GM23338 (cell line): ENCODE results near the gene C19orf25. TPM values are rescaled to one million over a fixed set of nuclear protein-coding genes. Genes with fewer than 3 reads are reported as not detected.
A peak's percentile ranks its signal among the peaks of the same experiment; 100 is the strongest.

Source experiments
- ATAC-seq: fragments of 200-7000 bp; cut with Tn5 transposase; 3 replicates; pipeline ENCODE4 v1.9.1; 2020
- DNase-seq: peaks from one replicate; pipeline ENCODE4 v3.0.0-alpha.2; 2015; ENCODE audit warnings: low spot score
- H2AFZ ChIP-seq: fragments of 200-600 bp; sonication (generic); 2 replicates; pipeline ENCODE4 v1.8.0; 2016; ENCODE audit warnings: antibody characterized with exemption, mild to moderate bottlenecking, moderate library complexity
- H3F3A ChIP-seq: fragments of 200-600 bp; sonication (generic); replicated peaks from 2 replicates; pipeline ENCODE4 v1.8.0; 2017; ENCODE audit warnings: antibody characterized with exemption, mixed run types, low read depth
- H3K27ac ChIP-seq: fragments of 200-600 bp; sonication (generic); 2 replicates; pipeline ENCODE4 v1.6.1; 2016; ENCODE audit warnings: low read depth
- H3K27me3 ChIP-seq: fragments of 200-600 bp; sonication (generic); 2 replicates; pipeline ENCODE4 v1.8.0; 2016; ENCODE audit warnings: mild to moderate bottlenecking, mixed run types, moderate library complexity; ENCODE audit not compliant: insufficient read depth
- H3K36me3 ChIP-seq: fragments of 200-600 bp; sonication (generic); 2 replicates; pipeline ENCODE4 v1.8.0; 2016; ENCODE audit warnings: mild to moderate bottlenecking; ENCODE audit not compliant: insufficient read depth
- H3K4me1 ChIP-seq: fragments of 200-600 bp; sonication (generic); 2 replicates; pipeline ENCODE4 v1.8.0; 2016; ENCODE audit warnings: mild to moderate bottlenecking, moderate library complexity; ENCODE audit not compliant: insufficient read depth
- H3K4me2 ChIP-seq: fragments of 200-600 bp; sonication (generic); 2 replicates; pipeline ENCODE4 v1.7.1; 2017; ENCODE audit warnings: mixed run types
- H3K4me3 ChIP-seq: fragments of 200-600 bp; sonication (generic); 2 replicates; pipeline ENCODE4 v1.6.1; 2016; ENCODE audit warnings: mixed run types
- H3K79me2 ChIP-seq: fragments of 200-600 bp; sonication (generic); replicated peaks from 2 replicates; pipeline ENCODE4 v1.8.0; 2017; ENCODE audit warnings: mild to moderate bottlenecking; ENCODE audit not compliant: insufficient read depth
- H3K9me2 ChIP-seq: fragments of 200-600 bp; sonication (generic); 2 replicates; pipeline ENCODE4 v1.8.0; 2017; ENCODE audit not compliant: insufficient read depth
- H4K20me1 ChIP-seq: fragments of 200-600 bp; sonication (generic); replicated peaks from 2 replicates; pipeline ENCODE4 v1.8.0; 2017; ENCODE audit warnings: mild to moderate bottlenecking; ENCODE audit not compliant: insufficient read depth
- H3K27ac Mint-ChIP-seq: 2 replicates; pipeline ENCODE4 v1.8.0; 2020; ENCODE audit warnings: inconsistent platforms, mild to moderate bottlenecking, moderate library complexity, mixed read lengths
- H3K27me3 Mint-ChIP-seq: 3 replicates; pipeline ENCODE4 v1.8.0; 2022; ENCODE audit warnings: low read depth, mild to moderate bottlenecking, moderate library complexity, mixed read lengths, inconsistent platforms; ENCODE audit not compliant: insufficient read depth, poor library complexity
- H3K36me3 Mint-ChIP-seq: 3 replicates; pipeline ENCODE4 v1.8.0; 2021; ENCODE audit warnings: low read depth, mild to moderate bottlenecking, inconsistent platforms, moderate library complexity, mixed read lengths
- H3K4me1 Mint-ChIP-seq: 3 replicates; pipeline ENCODE4 v1.8.0; 2020; ENCODE audit warnings: mild to moderate bottlenecking, inconsistent platforms, mixed read lengths
- H3K4me3 Mint-ChIP-seq: 3 replicates; pipeline ENCODE4 v1.8.0; 2021; ENCODE audit warnings: moderate library complexity, mild to moderate bottlenecking, inconsistent platforms, mixed read lengths
- H3K9me3 Mint-ChIP-seq: 3 replicates; pipeline ENCODE4 v1.8.0; 2020; ENCODE audit warnings: moderate library complexity, mild to moderate bottlenecking, inconsistent platforms, mixed read lengths
- CREB1 ChIP-seq: fragments of 250-450 bp; sonication (Bioruptor Pico); IDR thresholded peaks from 2 replicates; pipeline ENCODE4 v1.5.0; 2020; ENCODE audit warnings: low read depth, mild to moderate bottlenecking, moderate library complexity
- CTCF ChIP-seq, 2 experiments: fragments of 200-600 bp in 1 of 2; sonication (generic) in 1 of 2; conservative IDR thresholded peaks; 2 replicates each; pipeline versions ENCODE4 v1.5.1 to v1.6.1; 2016 to 2017; ENCODE audit warnings: antibody characterized with exemption in 2 of 2, low read depth in 2 of 2, mild to moderate bottlenecking in 2 of 2, moderate library complexity in 1 of 2
- EZH2 ChIP-seq: fragments of 200-600 bp; sonication (generic); IDR thresholded peaks from one replicate; pipeline ENCODE4 v1.8.0; 2017; ENCODE audit warnings: antibody characterized with exemption, mild to moderate bottlenecking, low read depth; ENCODE audit not compliant: unreplicated experiment
- EZH2phosphoT487 ChIP-seq: fragments of 200-600 bp; sonication (generic); IDR thresholded peaks from one replicate; pipeline ENCODE4 v1.8.1; 2018; ENCODE audit warnings: antibody characterized with exemption; ENCODE audit not compliant: unreplicated experiment
- JUNB ChIP-seq: IDR thresholded peaks from one replicate; pipeline ENCODE4 v1.6.1; 2016; ENCODE audit warnings: antibody characterized with exemption; ENCODE audit not compliant: unreplicated experiment
- NANOG ChIP-seq: IDR thresholded peaks from 2 replicates; pipeline ENCODE4 v1.6.1; 2016; ENCODE audit warnings: antibody characterized with exemption, borderline replicate concordance
- POLR2AphosphoS5 ChIP-seq: IDR thresholded peaks from 2 replicates; pipeline ENCODE4 v1.6.1; 2016; ENCODE audit warnings: antibody characterized with exemption, low read depth
- STAT1 ChIP-seq: IDR thresholded peaks from one replicate; pipeline ENCODE4 v1.6.1; 2016; ENCODE audit warnings: antibody characterized with exemption; ENCODE audit not compliant: unreplicated experiment
- ZNF114 ChIP-seq: fragments of 250-450 bp; sonication (Bioruptor Pico); IDR thresholded peaks from 2 replicates; pipeline ENCODE4 v1.5.0; 2020; ENCODE audit warnings: mild to moderate bottlenecking, moderate library complexity
- ZNF331 ChIP-seq: fragments of 250-450 bp; sonication (Bioruptor Pico); IDR thresholded peaks from 2 replicates; pipeline ENCODE4 v1.5.0; 2020; ENCODE audit warnings: low read depth, mild to moderate bottlenecking, moderate library complexity
- polyA plus RNA-seq: library from polyadenylated mRNA; unstranded; fragments of >200 nt; fragmentation: Nextera tagmentation; extraction: Ambion mirVana; gene quantifications from 2 replicates; pipeline ENCODE4 v1.2.1, GENCODE V29; 2016
- total RNA-seq: library from RNA; depleted of rRNA; stranded (reverse); fragments of >200 nt; shearing (Covaris generic); gene quantifications from 2 replicates; pipeline ENCODE4 v1.2.3, GENCODE V29; 2014
- TF ChIP-seq, protein P1 (sequence below): IDR thresholded peaks from one replicate; pipeline ENCODE4 v1.6.1; 2018; ENCODE audit warnings: antibody characterized with exemption; ENCODE audit not compliant: unreplicated experiment
- TF ChIP-seq, protein P2 (sequence below): fragments of 250-450 bp; sonication (Bioruptor Pico); IDR thresholded peaks from 2 replicates; pipeline ENCODE4 v1.5.0; 2020; ENCODE audit warnings: mild to moderate bottlenecking, moderate library complexity
- TF ChIP-seq, protein P3 (sequence below): IDR thresholded peaks from 2 replicates; pipeline ENCODE4 v1.6.1; 2016; ENCODE audit warnings: antibody characterized with exemption

The C19orf25 gene
- total and polyA plus RNA-seq, 2 experiments from 2014 or later, result 43.5 to 61.1 TPM

- Histone ChIP-seq H3K4me3 (peak overlapping the region; percentile 43), H4K20me1 (no peaks in the 10 kb centered on the region), H2AFZ (peak overlapping the region; percentile 90), H3K4me2 (peak overlapping the region; percentile 71), H3F3A (0 out of 2 replicates have a peak, but pooled peaks cover 8% of the 10 kb centered on the region), H3K27ac (no peak overlapping the region), H3K36me3 (no peaks in the 10 kb centered on the region), H3K27me3 (peaks cover 13% of the 10 kb centered on the region), H3K79me2 (no peaks in the 10 kb centered on the region), H3K9me2 (no peaks in the 10 kb centered on the region), H3K4me1 (0 out of 2 replicates have a peak, but pooled peaks cover 5% of the 10 kb centered on the region)
- H3K4me1 Mint-ChIP-seq, result peaks cover 2% of the 10 kb centered on the region; the same call in 2 of the 3 replicates
- peaks cover 31% of the 10 kb centered on the region for H3K27me3 Mint-ChIP-seq
- no peak overlapping the region for H3K27ac Mint-ChIP-seq
- peaks cover 24% of the 10 kb centered on the region for H3K9me3 Mint-ChIP-seq
- peak; percentile 85 for DNase-seq
- peak overlapping the region; percentile 55; the same call in 2 of the 3 replicates for H3K4me3 Mint-ChIP-seq
- no peak for TF ChIP-seq EZH2phosphoT487
- TF ChIP-seq, protein P1, sequence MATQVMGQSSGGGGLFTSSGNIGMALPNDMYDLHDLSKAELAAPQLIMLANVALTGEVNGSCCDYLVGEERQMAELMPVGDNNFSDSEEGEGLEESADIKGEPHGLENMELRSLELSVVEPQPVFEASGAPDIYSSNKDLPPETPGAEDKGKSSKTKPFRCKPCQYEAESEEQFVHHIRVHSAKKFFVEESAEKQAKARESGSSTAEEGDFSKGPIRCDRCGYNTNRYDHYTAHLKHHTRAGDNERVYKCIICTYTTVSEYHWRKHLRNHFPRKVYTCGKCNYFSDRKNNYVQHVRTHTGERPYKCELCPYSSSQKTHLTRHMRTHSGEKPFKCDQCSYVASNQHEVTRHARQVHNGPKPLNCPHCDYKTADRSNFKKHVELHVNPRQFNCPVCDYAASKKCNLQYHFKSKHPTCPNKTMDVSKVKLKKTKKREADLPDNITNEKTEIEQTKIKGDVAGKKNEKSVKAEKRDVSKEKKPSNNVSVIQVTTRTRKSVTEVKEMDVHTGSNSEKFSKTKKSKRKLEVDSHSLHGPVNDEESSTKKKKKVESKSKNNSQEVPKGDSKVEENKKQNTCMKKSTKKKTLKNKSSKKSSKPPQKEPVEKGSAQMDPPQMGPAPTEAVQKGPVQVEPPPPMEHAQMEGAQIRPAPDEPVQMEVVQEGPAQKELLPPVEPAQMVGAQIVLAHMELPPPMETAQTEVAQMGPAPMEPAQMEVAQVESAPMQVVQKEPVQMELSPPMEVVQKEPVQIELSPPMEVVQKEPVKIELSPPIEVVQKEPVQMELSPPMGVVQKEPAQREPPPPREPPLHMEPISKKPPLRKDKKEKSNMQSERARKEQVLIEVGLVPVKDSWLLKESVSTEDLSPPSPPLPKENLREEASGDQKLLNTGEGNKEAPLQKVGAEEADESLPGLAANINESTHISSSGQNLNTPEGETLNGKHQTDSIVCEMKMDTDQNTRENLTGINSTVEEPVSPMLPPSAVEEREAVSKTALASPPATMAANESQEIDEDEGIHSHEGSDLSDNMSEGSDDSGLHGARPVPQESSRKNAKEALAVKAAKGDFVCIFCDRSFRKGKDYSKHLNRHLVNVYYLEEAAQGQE, result no peak
- no peak for TF ChIP-seq EZH2
- TF ChIP-seq, protein P2, sequence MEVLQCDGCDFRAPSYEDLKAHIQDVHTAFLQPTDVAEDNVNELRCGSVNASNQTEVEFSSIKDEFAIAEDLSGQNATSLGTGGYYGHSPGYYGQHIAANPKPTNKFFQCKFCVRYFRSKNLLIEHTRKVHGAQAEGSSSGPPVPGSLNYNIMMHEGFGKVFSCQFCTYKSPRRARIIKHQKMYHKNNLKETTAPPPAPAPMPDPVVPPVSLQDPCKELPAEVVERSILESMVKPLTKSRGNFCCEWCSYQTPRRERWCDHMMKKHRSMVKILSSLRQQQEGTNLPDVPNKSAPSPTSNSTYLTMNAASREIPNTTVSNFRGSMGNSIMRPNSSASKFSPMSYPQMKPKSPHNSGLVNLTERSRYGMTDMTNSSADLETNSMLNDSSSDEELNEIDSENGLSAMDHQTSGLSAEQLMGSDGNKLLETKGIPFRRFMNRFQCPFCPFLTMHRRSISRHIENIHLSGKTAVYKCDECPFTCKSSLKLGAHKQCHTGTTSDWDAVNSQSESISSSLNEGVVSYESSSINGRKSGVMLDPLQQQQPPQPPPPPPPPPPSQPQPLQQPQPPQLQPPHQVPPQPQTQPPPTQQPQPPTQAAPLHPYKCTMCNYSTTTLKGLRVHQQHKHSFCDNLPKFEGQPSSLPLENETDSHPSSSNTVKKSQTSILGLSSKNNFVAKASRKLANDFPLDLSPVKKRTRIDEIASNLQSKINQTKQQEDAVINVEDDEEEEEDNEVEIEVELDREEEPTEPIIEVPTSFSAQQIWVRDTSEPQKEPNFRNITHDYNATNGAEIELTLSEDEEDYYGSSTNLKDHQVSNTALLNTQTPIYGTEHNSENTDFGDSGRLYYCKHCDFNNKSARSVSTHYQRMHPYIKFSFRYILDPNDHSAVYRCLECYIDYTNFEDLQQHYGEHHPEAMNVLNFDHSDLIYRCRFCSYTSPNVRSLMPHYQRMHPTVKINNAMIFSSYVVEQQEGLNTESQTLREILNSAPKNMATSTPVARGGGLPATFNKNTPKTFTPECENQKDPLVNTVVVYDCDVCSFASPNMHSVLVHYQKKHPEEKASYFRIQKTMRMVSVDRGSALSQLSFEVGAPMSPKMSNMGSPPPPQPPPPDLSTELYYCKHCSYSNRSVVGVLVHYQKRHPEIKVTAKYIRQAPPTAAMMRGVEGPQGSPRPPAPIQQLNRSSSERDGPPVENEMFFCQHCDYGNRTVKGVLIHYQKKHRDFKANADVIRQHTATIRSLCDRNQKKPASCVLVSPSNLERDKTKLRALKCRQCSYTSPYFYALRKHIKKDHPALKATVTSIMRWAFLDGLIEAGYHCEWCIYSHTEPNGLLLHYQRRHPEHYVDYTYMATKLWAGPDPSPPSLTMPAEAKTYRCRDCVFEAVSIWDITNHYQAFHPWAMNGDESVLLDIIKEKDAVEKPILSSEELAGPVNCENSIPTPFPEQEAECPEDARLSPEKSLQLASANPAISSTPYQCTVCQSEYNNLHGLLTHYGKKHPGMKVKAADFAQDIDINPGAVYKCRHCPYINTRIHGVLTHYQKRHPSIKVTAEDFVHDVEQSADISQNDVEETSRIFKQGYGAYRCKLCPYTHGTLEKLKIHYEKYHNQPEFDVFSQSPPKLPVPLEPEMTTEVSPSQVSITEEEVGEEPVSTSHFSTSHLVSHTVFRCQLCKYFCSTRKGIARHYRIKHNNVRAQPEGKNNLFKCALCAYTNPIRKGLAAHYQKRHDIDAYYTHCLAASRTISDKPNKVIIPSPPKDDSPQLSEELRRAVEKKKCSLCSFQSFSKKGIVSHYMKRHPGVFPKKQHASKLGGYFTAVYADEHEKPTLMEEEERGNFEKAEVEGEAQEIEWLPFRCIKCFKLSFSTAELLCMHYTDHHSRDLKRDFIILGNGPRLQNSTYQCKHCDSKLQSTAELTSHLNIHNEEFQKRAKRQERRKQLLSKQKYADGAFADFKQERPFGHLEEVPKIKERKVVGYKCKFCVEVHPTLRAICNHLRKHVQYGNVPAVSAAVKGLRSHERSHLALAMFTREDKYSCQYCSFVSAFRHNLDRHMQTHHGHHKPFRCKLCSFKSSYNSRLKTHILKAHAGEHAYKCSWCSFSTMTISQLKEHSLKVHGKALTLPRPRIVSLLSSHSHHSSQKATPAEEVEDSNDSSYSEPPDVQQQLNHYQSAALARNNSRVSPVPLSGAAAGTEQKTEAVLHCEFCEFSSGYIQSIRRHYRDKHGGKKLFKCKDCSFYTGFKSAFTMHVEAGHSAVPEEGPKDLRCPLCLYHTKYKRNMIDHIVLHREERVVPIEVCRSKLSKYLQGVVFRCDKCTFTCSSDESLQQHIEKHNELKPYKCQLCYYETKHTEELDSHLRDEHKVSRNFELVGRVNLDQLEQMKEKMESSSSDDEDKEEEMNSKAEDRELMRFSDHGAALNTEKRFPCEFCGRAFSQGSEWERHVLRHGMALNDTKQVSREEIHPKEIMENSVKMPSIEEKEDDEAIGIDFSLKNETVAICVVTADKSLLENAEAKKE, result no peak
- no peak for TF ChIP-seq ZNF331 (CRISPR knock-in tag)
- TF ChIP-seq ZNF114 (CRISPR knock-in tag), result no peak
- TF ChIP-seq, protein P3, sequence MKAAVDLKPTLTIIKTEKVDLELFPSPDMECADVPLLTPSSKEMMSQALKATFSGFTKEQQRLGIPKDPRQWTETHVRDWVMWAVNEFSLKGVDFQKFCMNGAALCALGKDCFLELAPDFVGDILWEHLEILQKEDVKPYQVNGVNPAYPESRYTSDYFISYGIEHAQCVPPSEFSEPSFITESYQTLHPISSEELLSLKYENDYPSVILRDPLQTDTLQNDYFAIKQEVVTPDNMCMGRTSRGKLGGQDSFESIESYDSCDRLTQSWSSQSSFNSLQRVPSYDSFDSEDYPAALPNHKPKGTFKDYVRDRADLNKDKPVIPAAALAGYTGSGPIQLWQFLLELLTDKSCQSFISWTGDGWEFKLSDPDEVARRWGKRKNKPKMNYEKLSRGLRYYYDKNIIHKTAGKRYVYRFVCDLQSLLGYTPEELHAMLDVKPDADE, result no peak
- peak; percentile 63 to 85 for TF ChIP-seq CTCF (conservative IDR thresholded peaks at IDR 0.05; ENCODE audit: low read depth in 2 of 2)
- peak; percentile 78 for TF ChIP-seq CREB1 (CRISPR knock-in tag)
- TF ChIP-seq JUNB, result no peak
- TF ChIP-seq POLR2AphosphoS5, result no peak
- no peak for TF ChIP-seq STAT1
- TF ChIP-seq NANOG, result no peak
- H3K36me3 Mint-ChIP-seq, result no peaks in the 10 kb centered on the region; the same call in 2 of the 3 replicates
- peak; percentile 46 for ATAC-seq
Measured at GRCh38 chr19:1503089-1503924, 24.3 kb upstream of the C19orf25 start.
